Measurements from ENCODE around the gene CLEC2D. TPM values are rescaled to one million over a fixed set of nuclear protein-coding genes. Genes with fewer than 3 reads are reported as not detected.

The CLEC2D gene
- total and polyA plus RNA-seq, 2 donors (not counting 1 experiment from before 2014, with no cell fraction given): 158 to 426 TPM

DNA sequence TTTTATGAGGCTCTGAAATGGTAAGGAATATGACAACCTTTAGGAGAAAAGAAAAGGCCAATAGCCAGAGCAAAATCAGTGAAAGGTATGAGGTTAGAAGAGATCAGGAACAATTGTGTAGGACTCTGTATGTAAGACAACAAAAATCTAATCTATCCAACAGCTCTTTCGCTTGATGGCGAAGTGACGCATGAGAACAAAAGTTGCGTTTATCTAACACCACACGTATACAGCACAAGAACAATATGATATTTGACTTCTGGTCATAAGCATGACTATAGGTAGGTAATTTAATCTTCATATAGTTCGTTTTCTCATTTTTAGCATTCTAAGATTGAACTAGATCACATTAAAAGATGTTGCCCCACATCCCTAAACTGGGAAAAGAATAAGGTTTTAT, 61.9 kb downstream of the CLEC2D start:
- no peaks in the 10 kb centered on the region for H3K9me3 Mint-ChIP-seq (ENCODE audit: insufficient read depth)
- Histone ChIP-seq H3K9ac (ENCODE audit: low read length) (peak overlapping the region; percentile 82), H3K9me3 (ENCODE audit: control extremely low read depth in 1 of 3, control insufficient read depth in 2 of 3, insufficient read depth in 1 of 3, low read length in 2 of 3) (peaks cover 0 to 3% (median 0%) of the 10 kb centered on the region in 3 donors), H3K36me3 (replicated peaks in 1 of 2; ENCODE audit: control extremely low read depth in 1 of 2, control insufficient read depth in 1 of 2, extremely low read depth in 1 of 2, insufficient read depth in 2 of 2, low read length in 1 of 2) (no peaks in the 10 kb centered on the region), H3K4me2 (replicated peaks; ENCODE audit: low read depth, low read length, poor library complexity, severe bottlenecking) (peak overlapping the region; percentile 75), H2AFZ (ENCODE audit: insufficient read depth, low read depth, low read length, poor library complexity, severe bottlenecking) (no peak overlapping the region), H4K20me1 (ENCODE audit: control insufficient read depth, insufficient read depth, low read length, poor library complexity, severe bottlenecking) (no peaks in the 10 kb centered on the region), H3K27ac (ENCODE audit: low read length in 2 of 2) (peak overlapping the region; percentile 83 to 94), H3K4me3 (ENCODE audit: control extremely low read depth in 1 of 5, extremely low read depth in 1 of 5, insufficient read depth in 1 of 5, low read depth in 2 of 5, low read length in 4 of 5) (peak overlapping the region; percentile 35 to 74 (median 44)), H3K27me3 (replicated peaks in 1 of 4; ENCODE audit: control extremely low read depth in 1 of 4, control insufficient read depth in 3 of 4, insufficient read depth in 4 of 4, low read length in 3 of 4) (no peaks in the 10 kb centered on the region), H3K79me2 (ENCODE audit: control insufficient read depth, insufficient read depth, low read length) (peaks cover 55% of the 10 kb centered on the region), H3K4me1 (ENCODE audit: control insufficient read depth in 2 of 2, insufficient read depth in 2 of 2, low read length in 2 of 2) (peaks cover 40 to 56% of the 10 kb centered on the region in 2 donors)
- ChIA-PET CTCF (interaction anchor here (1.0 to 5.3 kb wide), 13 partner anchors 9 to 137 kb away, joined by 3 to 40 read pairs (median 4); partner anchors contain the start of genes CD69 and CLEC2B), POLR2A (interaction anchor here (1.1 to 3.6 kb wide), 4 partner anchors 9 to 84 kb away, joined by 7 to 20 read pairs (median 13); no protein-coding TSS in a partner anchor)
- no peak for TF ChIP-seq EZH2 (IDR thresholded peaks at IDR 0.05; ENCODE audit: borderline replicate concordance, insufficient read depth, low read depth, low read length, poor library complexity, severe bottlenecking)
- TF ChIP-seq, protein P1, sequence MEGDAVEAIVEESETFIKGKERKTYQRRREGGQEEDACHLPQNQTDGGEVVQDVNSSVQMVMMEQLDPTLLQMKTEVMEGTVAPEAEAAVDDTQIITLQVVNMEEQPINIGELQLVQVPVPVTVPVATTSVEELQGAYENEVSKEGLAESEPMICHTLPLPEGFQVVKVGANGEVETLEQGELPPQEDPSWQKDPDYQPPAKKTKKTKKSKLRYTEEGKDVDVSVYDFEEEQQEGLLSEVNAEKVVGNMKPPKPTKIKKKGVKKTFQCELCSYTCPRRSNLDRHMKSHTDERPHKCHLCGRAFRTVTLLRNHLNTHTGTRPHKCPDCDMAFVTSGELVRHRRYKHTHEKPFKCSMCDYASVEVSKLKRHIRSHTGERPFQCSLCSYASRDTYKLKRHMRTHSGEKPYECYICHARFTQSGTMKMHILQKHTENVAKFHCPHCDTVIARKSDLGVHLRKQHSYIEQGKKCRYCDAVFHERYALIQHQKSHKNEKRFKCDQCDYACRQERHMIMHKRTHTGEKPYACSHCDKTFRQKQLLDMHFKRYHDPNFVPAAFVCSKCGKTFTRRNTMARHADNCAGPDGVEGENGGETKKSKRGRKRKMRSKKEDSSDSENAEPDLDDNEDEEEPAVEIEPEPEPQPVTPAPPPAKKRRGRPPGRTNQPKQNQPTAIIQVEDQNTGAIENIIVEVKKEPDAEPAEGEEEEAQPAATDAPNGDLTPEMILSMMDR (IDR thresholded peaks at IDR 0.05): no peak
- WGBS (ENCODE audit: insufficient coverage): no CpG with 5 or more reads among the region's 6 CpGs
- H3K4me1 Mint-ChIP-seq: peaks cover 67% of the 10 kb centered on the region
- H3K27me3 Mint-ChIP-seq: no peaks in the 10 kb centered on the region
- peak; percentile 11 for ATAC-seq (ENCODE audit: low read depth)
- H3K4me3 Mint-ChIP-seq: peak overlapping the region; percentile 92
- DNase-seq: no peak
- peak overlapping the region; percentile 95 for H3K27ac Mint-ChIP-seq
- intact Hi-C loops (cut with micrococcal nuclease): loop anchor here (1.0 to 2.0 kb wide), 2 partner anchors 9 to 63 kb away; partner anchors contain the start of gene CLEC2D

DNA sequence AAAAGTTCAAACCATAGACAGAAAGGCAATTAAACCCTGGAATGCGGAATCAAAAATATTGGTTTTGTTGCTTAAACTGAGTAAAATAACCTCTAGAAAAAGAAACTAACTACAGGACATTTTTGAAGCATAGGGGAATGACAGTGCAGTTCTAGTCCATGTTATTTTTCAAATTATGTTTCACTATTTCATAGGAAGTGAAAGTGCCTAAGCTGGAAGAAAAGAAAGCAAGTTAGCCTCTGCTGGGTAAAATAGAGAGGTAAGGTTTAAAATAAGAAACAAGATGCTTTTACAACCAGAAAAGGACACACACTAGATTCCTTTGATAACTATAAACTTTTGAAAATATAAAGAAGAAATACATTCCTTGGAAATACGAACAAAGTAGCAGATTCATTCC, 62.3 kb downstream of the CLEC2D start:
- Histone ChIP-seq H2AFZ (ENCODE audit: insufficient read depth, low read depth, low read length, poor library complexity, severe bottlenecking) (no peak overlapping the region), H3K9ac (ENCODE audit: low read length) (peak overlapping the region; percentile 82), H3K27ac (ENCODE audit: low read length in 2 of 2) (peak overlapping the region; percentile 83 to 94), H3K4me2 (replicated peaks; ENCODE audit: low read depth, low read length, poor library complexity, severe bottlenecking) (peak overlapping the region; percentile 75), H3K4me3 (ENCODE audit: control extremely low read depth in 1 of 5, extremely low read depth in 1 of 5, insufficient read depth in 1 of 5, low read depth in 2 of 5, low read length in 4 of 5) (peak overlapping the region; percentile 35 to 74 (median 44)), H3K4me1 (ENCODE audit: control insufficient read depth in 2 of 2, insufficient read depth in 2 of 2, low read length in 2 of 2) (peaks cover 42 to 58% of the 10 kb centered on the region in 2 donors), H3K27me3 (replicated peaks in 1 of 4; ENCODE audit: control extremely low read depth in 1 of 4, control insufficient read depth in 3 of 4, insufficient read depth in 4 of 4, low read length in 3 of 4) (no peaks in the 10 kb centered on the region), H3K79me2 (ENCODE audit: control insufficient read depth, insufficient read depth, low read length) (peaks cover 51% of the 10 kb centered on the region), H3K36me3 (replicated peaks in 1 of 2; ENCODE audit: control extremely low read depth in 1 of 2, control insufficient read depth in 1 of 2, extremely low read depth in 1 of 2, insufficient read depth in 2 of 2, low read length in 1 of 2) (no peaks in the 10 kb centered on the region), H3K9me3 (ENCODE audit: control extremely low read depth in 1 of 3, control insufficient read depth in 2 of 3, insufficient read depth in 1 of 3, low read length in 2 of 3) (peaks cover 0 to 3% (median 0%) of the 10 kb centered on the region in 3 donors), H4K20me1 (ENCODE audit: control insufficient read depth, insufficient read depth, low read length, poor library complexity, severe bottlenecking) (no peaks in the 10 kb centered on the region)
- H3K9me3 Mint-ChIP-seq (ENCODE audit: insufficient read depth): no peaks in the 10 kb centered on the region
- DNase-seq: peak; percentile 69
- H3K27me3 Mint-ChIP-seq: no peaks in the 10 kb centered on the region
- ATAC-seq (ENCODE audit: low read depth): peak; percentile 64
- intact Hi-C loops (cut with micrococcal nuclease): loop anchor here (1.0 to 2.0 kb wide), 4 partner anchors 9 to 83 kb away; partner anchors contain the start of gene CLEC2D
- TF ChIP-seq, protein P1 (IDR thresholded peaks at IDR 0.05): no peak
- TF ChIP-seq EZH2 (IDR thresholded peaks at IDR 0.05; ENCODE audit: borderline replicate concordance, insufficient read depth, low read depth, low read length, poor library complexity, severe bottlenecking): no peak
- POLR2A ChIA-PET: interaction anchor here (1.1 to 3.6 kb wide), 4 partner anchors 10 to 84 kb away, joined by 7 to 20 read pairs (median 13); no protein-coding TSS in a partner anchor
- CTCF ChIA-PET: interaction anchor here (1.0 to 5.3 kb wide), 12 partner anchors 9 to 137 kb away, joined by 3 to 40 read pairs (median 4); partner anchors contain the start of gene CLEC2B
- H3K4me1 Mint-ChIP-seq: peaks cover 68% of the 10 kb centered on the region
- H3K27ac Mint-ChIP-seq: peak overlapping the region; percentile 95
- WGBS (ENCODE audit: insufficient coverage): no CpG with 5 or more reads among the region's 2 CpGs
- H3K4me3 Mint-ChIP-seq: peak overlapping the region; percentile 92
